ENCODE results near the gene MLF2.

MLF2 gene

GRCh38 chr12:6790496-6791150 is 37.7 kb upstream of the MLF2 start:
- H3K4me3 ChIP-seq (ENCODE audit: low read depth, low read length) = no peak overlapping the region
- no peak for DNase-seq (ENCODE audit: low read depth)
- TF ChIP-seq CTCF (IDR thresholded peaks at IDR 0.05; ENCODE audit: control insufficient read depth, extremely low read depth, insufficient read depth) = no peak

- no peak for DNase-seq (ENCODE audit: low read depth)
- no peak within 1 kb of the TSS for H3K4me3 ChIP-seq (ENCODE audit: low read depth, low read length)
- no peak for TF ChIP-seq CTCF (IDR thresholded peaks at IDR 0.05; ENCODE audit: control insufficient read depth, extremely low read depth, insufficient read depth)
Measured at GRCh38 chr12:6788972-6789924, 36.3 kb upstream of the MLF2 start, which contains the start of gene CD4. CD4 (plus strand) TSS chr12:6789528; CDS start chr12:6800139, 10,611 bp downstream.

GRCh38 chr12:6787309-6787708 is 34.4 kb upstream of the MLF2 start:
- H3K4me3 ChIP-seq (ENCODE audit: low read depth, low read length) = no peak overlapping the region
- no peak for DNase-seq (ENCODE audit: low read depth)
- TF ChIP-seq CTCF (IDR thresholded peaks at IDR 0.05; ENCODE audit: control insufficient read depth, extremely low read depth, insufficient read depth) = no peak

GRCh38 chr12:6786416-6787094 is 33.6 kb upstream of the MLF2 start:
- no peak overlapping the region for H3K4me3 ChIP-seq (ENCODE audit: low read depth, low read length)
- DNase-seq (ENCODE audit: low read depth) = no peak
- no peak for TF ChIP-seq CTCF (IDR thresholded peaks at IDR 0.05; ENCODE audit: control insufficient read depth, extremely low read depth, insufficient read depth)

GRCh38 chr12:6784761-6785160 is 31.8 kb upstream of the MLF2 start:
- DNase-seq (ENCODE audit: low read depth) = no peak
- TF ChIP-seq CTCF (IDR thresholded peaks at IDR 0.05; ENCODE audit: control insufficient read depth, extremely low read depth, insufficient read depth) = no peak
- no peak overlapping the region for H3K4me3 ChIP-seq (ENCODE audit: low read depth, low read length)

GRCh38 chr12:6784296-6784695 is 31.4 kb upstream of the MLF2 start:
- no peak overlapping the region for H3K4me3 ChIP-seq (ENCODE audit: low read depth, low read length)
- no peak for TF ChIP-seq CTCF (IDR thresholded peaks at IDR 0.05; ENCODE audit: control insufficient read depth, extremely low read depth, insufficient read depth)
- DNase-seq (ENCODE audit: low read depth) = no peak
